T-helper 1 cell treated with Interleukin-12 subunit alpha and Interleukin-12 subunit beta and Interleukin-4 antibody, amounts not matched to agents 30 ng/mL and 1 ng/mL, for 36 hours (primary cell): Measurements from ENCODE around the gene FRMPD1. TPM values are rescaled to one million over a fixed set of nuclear protein-coding genes. Genes with fewer than 3 reads are reported as not detected.

Source experiments
- intact Hi-C: fragments of 100-400 bp; cut with micrococcal nuclease; formaldehyde crosslinking; loops from one replicate; pipeline ENCODE4 v1.15.1; 2024
- total RNA-seq: library from RNA; stranded (reverse); gene quantifications from 2 replicates; pipeline ENCODE4 v1.2.3, GENCODE V29; 2022

FRMPD1 gene
- total RNA-seq, 1 donor from 2014 or later, result not detected

DNA sequence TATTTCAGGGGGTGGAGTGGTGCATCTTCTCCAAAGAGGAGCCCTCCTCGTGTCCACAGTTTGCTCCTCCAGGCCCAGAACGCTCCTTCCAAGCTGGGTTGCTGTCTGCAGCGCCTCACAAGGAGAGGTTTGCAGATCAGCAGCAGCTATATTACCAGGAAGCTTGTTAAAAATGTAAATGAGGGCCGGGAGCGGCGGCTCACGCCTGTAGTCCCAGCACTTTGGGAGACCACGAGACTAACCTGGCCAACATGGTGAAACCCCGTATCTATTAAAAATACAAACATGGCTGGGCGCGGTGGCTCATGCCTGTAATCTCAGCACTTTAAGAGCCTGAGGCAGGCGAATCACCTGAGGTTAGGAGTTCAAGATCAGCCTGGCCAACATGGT is 25.0 kb upstream of the FRMPD1 start:
- intact Hi-C loops, result no loop called here

DNA sequence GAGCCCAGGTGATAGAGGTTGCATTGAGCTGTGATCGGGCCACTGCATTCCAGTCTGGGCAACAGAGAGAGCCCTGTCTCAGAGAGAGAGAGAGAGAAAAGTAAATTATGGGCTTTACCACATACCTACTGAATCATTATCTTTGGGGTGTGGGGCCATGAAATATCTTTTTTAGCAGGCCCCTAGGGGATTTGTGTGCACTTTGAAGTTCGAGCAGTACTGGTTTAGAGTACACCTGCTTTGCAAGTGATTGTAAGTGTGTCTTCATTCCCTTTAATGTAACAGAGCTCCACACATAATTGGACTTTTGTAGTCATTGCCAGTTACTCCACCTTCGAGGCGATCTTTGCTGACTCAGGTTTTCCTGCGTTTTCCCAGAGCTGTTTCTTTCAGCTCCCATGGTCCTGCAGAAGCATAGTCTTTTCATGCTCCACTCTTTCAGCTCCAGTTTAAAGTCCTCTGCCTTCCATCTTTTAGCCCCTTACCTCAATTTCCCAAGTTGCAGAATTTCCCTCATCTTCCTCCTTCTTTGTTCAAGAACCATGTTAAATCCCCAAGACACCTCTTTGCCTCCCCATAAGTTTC is 24.0 kb upstream of the FRMPD1 start:
- intact Hi-C loops, result no loop called here

DNA sequence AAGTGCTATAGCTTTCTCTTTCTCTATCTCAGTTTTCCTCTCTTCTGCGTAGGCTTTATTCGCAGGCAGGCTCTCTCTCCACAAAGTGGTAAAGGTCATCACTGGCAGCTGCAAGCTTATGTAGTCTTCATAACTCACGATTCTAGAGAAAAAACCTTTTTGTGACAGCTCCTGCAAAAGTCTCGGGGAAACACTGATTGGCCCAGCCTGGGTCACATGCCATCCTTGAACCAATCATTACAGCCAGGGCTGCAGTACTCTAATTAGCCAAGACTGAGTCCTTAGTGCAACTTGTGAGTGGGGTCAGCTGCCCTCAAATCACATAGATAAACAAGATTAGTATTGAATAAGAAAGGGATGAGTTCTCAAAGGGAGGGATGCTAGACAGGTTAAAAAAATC is 18.3 kb upstream of the FRMPD1 start:
- intact Hi-C loops, result no loop called here

DNA sequence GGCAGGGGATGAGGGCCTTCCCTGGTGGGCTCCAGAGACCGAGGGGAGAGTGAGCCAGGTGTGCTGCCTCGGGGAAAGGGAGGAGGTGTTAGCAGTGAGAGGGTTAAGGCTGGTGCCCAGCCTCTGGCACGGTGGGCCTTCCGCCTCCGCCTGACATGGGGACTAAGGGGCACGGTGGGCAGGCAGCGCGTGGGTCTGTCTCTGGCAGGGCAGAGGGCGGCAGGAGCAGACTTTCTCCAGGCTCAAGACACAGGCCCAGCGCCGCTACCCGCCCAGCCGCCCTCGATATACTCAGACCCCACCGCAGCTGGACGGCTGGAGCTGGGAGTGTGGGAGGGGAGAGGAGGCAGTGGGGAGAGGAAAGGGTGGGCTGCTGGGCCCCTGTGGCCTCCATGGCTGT is 14.9 kb upstream of the FRMPD1 start:
- intact Hi-C loops, result no loop called here

DNA sequence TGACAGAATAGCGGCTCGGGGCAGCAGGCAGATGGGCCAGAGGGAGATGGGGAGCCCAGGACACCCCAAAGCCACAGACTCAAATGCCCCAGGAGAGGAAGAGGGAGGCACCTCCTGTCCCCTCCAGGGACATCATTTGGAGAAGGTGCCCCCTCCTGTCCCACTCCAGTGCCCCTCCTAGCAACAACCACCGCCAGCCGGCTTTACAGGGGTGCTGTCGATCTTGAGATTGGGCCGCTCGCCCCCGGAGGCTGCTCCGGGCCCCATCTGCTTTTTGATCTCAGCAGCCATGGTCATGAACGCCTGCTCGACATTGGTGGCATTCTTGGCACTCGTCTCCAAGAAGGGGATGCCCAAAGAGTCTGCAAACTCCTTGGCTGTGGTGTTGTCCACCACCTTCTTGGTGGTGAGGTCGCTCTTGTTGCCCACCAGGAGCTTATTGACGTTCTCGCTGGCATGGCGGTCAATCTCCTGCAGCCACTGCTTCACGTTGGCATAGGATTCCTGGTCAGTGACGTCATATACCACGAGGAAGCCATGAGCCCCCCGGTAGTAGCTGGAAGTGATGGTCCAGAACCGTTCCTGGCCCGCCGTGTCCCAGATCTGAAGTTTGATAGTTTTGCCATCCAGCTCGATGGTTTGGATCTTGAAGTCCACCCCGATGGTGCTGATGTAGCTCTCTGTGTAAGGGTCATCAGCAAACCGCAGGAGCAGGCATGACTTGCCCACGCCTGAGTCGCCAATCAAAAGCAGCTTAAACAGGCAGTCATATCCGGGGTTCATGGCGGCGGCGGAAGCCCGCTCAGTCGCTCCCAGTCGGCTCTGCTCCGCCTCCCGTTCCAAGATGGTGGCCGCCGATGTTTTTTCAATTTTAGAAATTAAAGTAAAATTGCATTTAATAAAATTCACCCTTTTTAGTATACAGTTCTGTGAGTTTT is 14.0 kb upstream of the FRMPD1 start:
- intact Hi-C loops, result no loop called here

DNA sequence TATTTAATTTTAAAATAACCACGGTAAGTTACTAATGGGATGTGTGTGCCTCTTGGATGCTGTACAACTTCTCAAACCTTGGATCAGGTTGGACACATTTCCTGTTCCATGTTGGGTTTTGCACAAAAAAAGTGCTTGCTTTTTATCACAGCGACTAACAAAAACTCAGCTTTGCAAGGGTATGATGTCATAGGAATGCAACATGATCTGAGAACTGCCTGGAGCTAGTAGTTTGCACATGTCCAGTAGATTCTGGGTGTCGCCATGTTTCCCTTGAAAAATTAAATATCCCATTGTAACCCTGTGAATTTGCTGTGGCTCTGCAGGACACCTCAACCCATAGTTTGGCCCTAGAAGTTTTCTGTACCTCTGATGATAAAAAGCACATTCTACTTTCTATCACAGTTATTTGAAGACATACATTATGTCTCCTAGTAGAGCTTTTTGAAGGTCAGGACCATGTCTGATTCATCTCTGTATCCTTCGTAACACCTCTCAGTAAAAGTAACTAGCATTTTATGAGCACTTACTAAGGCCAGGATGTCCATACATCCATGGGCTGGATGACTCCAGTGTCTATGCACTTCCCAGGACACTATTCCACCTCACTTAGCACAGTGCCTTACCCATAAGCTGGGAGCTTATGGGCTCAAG is 11.5 kb upstream of the FRMPD1 start:
- intact Hi-C loops, result no loop called here

DNA sequence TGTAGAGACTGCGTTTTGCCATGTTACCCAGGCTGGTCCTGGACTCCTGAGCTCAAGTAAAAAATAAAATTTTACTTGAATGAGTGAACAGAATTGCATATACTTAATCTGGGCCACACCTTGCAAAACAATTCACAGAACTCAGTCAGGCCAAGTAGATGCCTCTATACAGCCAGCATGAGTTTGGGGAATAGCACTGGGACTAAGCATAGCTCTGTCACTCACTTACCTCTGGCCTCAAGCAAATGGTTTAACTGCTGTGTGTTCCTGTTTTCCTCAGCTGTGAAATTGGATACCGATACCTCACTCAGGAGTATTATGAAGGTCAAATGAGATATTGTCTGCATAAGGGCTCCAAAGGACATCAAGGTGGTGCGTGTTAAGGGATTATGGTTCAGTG is 10.9 kb upstream of the FRMPD1 start:
- intact Hi-C loops, result no loop called here

DNA sequence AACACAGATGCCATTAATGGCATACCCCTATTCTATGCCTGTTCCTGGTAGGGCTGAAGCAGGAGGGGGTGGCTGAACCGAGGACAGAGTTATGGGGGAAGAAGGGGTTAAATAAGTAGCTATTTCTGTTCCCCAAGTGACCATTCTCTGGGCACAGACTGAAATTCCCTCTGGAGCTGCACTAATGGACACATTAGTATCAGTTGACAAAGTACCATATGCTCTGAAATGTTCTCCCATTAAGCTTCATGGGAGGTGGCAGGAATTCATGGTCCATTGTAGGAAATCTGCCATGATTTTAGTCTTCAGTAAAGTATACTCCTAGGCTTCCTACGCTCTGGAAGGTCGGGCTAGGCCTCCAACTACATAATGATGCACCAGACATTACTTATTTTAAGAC is 10.5 kb upstream of the FRMPD1 start:
- intact Hi-C loops, result no loop called here

DNA sequence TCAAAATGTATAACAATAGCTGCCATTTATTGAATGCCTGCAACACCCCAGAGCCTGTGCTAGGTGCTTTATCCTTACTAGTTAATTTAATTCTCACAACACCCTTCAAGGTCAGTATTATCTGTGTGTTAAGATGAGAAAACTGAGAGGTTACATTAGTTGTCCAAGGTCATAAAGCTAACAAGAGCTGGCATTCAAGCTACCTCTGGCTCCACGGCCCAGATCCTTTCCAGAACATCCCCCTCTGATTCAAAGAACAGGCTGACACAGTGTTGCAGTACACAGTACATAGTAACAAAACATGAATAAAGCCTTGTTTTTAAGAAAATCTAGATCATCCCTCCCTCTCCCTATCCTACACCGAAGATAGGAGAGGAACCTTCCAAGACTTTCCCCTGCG is 9.4 kb upstream of the FRMPD1 start:
- intact Hi-C loops, result no loop called here

DNA sequence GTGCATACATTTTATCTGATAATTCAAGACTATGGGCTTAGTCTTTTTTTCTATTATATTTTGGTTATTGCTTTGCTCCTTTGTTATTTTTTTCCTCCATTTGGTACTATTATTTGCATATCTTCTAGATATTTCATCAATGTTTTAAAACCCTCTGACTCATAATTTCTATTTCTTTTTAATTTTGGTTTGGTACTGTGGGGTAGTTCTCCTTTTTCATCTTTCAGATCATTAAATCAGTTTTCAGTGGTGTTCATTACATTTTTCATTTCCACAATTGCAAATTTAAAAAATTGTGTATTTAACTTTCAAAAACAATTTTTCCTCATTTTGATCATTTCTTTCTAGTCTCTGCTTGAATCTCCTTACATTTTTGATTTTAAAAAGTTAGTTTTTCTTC is 7.5 kb upstream of the FRMPD1 start:
- intact Hi-C loops, result no loop called here

DNA sequence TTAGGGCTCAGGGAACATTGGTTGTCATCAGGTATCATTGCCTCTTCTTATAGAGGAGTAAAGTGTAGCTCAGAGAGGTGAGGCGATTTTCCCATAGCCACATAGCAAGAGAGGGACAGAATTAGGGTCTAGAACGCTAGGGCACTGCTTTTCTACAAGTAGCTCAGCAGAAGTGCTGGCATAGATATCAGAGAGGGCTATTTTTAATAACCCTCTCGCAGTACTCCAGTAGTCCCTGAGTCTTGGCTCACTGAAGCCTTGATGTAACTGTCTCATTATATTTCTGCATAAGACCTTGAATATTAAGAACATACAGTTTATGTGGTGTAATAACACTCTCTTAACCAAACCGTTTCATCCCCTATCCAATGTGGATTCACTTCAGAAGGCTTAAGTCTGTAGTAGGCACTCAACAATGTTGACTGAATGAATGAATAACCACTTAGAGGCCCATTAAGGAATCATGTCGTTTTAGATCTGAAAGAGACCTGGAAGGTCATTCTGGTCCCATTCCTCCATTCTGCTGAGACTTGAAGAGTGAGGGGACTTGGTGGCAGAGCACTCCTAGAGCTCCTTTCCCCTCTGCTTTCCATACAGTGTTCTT is 4.7 kb upstream of the FRMPD1 start:
- intact Hi-C loops, result no loop called here

DNA sequence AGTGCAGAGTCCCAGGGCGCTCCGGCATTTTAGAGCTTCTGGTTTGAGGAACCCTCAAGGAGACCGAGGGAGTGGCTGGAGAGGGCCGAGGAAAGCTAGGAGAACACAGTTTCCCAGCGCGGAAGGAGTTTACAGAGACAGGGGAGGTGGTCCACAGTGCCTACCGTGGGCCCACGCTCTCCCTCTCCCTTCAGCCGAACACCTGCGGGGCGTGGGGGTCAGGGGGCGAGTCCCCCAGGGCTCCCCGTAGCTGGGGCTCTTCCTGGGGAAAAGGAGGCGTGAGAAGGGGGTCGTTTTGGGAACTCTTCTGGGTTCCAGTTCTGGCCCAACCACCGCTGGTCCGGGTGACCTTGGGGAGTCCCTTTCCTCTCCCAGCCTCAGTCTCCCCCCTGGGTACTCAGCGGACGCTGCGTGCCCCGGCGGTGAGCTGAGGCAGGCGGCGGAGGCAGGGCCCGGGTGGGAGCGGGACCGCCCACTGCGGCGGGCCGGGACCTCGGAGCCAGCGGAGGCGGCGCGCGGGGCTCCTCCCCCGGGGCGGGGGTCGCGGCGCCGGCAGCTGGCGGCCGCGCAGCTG is 368 bp upstream of the FRMPD1 start:
- intact Hi-C loops, result loop anchor here (2.0 kb wide), 2 partner anchors 58 to 68 kb away; partner anchors contain the start of gene TOMM5

DNA sequence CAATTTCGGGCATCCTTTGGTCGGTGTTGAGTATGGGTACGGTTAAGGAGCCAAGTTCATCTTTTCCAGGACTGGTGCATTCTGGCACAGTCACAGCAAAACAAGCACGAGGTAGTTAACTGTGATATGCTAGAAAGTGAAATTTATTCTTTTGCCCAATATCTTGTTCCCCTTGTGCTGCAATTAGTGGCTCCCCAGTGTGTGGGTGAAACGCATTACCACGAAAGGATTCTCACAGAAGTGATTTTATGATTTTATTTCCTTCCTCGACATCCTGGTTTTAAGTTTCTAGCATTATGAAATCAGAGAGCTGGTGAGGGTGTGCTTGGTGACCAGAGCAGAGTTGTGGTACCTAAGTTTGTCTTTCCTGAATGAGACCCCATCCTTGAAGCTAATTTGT is 1.5 kb downstream of the FRMPD1 start:
- intact Hi-C loops, result no loop called here

DNA sequence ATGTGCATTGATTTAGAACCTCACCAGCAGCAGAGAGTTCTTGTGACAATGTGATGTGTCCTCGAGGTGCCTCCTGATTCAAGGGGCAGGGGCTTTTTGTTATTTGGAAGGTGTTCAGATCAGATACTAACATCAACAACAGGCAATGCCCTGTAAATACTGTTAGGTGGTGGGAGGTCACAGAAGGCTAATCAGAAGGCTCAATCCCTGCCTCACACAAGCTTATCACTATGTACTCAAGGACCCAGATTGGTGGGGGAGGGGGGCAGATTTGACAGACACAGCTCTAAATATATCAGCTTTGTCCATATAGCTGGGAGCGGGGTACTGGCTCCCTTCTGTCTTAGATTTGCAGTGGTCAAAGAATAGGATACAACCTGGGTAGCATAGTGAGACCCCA is 2.6 kb downstream of the FRMPD1 start:
- intact Hi-C loops, result no loop called here

DNA sequence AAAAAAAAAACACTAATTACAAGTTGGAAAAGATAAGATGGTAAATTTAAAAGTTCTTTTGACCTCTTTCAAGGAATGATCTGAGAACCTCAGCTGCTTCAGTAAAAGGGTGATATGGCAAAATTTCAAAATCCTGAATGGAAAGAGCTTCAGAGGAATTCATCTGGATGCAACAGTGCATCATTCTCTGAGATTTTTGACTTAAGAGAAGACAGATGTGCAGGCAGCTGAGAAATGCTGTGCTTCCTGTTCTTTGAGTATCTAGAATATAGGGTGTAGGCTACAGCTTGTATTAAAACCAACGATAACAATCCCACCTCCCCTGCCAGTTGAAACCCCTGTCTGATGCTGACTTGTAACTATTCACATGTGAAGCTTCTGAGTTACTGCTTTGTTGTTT is 6.2 kb downstream of the FRMPD1 start:
- intact Hi-C loops, result no loop called here

DNA sequence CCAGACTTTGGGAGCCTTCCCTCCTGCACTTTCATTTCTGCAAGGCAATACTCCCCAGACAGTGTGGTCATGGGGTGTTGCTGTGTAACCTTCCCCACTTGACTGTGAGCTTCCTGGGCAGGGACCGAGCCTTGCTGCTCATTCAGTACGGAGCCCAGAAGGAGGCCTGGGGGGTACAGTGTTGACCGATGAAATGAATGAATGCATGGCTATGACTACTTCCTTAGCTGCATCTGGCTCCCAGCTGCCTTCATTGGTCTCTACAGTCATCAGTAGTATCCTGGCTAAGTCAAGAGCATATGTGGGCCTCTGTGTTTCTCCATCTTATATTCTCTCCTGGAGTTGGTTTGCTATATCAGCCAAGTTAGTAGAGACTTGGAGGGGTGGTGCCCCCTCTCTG is 9.9 kb downstream of the FRMPD1 start:
- intact Hi-C loops, result no loop called here

DNA sequence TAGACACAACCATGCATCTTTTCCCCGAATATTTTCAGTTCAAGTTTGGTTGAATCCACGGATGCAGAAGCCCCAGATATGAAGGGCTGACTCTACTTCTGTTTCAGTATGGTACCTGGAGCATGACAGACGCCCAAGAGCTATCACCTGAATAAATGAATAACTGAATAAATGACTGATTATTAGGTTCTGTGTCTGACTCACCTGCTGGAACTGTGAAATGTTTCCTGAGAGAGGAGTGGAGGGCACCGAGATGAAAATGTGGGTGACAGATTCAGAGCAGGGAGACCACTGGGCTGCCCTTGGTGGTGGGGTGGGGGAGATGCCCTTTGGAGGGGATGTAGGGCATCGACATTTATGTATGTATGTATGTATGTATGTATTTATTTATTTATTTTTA is 13.2 kb downstream of the FRMPD1 start:
- intact Hi-C loops, result no loop called here

DNA sequence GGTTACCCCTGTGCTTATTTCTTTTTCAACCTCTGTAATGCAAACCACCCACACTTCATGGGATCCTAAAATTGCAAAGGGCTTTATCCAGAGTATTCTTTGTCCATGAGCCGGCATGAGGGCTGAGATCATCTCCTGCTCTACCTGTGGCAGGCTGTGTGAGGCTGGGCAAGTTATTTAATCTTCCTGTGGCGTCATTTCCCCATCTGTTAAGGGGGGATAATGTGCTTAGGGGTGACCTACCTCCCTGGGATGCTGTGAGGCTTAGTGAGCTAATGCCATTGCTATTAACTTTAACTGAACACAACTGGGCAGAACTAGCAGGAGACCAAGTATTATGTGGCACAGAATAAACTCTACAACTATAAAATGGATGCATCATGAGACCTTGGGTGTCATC is 17.0 kb downstream of the FRMPD1 start:
- intact Hi-C loops, result no loop called here

DNA sequence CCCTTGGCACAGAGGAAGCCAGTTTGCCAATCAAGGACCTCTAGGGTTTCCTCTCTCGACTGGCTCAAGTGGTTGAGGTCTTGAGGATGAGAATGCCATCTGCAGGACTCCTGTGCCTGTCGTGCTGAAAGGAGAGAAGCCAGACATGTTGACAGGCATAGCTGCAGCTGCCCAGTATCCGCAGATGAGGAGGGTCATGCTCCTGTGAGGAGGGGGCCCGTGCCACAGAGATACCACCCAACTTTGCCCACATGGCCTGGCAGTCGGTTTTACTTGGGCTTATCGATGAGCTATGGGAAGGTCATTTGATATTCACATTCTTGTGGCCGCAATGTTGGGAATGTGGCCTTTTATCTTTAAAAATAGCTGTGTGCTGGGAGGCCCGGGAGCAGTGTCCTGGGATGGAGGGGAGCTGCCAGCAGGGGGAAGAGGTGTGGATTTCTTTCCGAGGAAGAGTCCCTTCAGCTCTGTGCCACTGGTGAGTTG is 17.4 kb downstream of the FRMPD1 start:
- intact Hi-C loops, result no loop called here

DNA sequence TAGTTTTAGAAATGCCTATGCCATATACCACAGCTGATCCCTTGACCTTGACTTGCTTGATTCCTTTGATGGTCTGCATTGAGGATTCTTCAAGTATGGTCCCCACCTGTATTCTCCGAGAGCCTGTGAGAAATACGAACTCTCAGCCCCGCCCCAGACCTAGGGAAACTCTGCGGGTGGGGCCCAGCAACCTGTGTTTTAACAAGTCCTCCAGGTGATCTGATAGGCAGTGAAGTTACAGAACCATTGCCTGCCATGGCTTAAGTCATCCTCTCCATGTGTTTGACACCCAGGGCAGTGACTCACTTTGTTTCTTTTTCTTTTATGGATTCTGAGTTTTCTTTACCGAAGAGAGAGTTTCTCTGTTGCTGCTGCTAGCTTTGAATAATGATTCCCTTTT is 18.5 kb downstream of the FRMPD1 start:
- intact Hi-C loops, result no loop called here

DNA sequence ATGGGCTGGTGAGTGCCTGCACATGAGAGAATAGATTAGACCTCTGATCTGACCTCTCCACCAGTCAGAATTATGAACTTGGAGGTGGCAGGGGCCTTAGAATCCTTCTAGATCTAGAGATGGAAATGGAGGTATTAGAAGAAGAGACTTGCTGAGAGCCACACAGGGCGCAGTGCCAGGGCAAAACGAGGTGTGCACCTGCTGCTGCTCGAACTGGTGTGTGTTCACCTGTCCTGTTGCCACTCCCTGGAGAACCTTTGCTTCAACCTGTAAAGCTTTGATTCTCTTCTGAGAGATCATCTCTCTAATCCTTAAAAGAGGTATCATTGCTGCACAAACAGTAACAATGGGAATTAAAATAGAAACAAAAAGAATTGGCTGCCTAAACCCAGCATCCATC is 24.9 kb downstream of the FRMPD1 start:
- intact Hi-C loops, result no loop called here

DNA sequence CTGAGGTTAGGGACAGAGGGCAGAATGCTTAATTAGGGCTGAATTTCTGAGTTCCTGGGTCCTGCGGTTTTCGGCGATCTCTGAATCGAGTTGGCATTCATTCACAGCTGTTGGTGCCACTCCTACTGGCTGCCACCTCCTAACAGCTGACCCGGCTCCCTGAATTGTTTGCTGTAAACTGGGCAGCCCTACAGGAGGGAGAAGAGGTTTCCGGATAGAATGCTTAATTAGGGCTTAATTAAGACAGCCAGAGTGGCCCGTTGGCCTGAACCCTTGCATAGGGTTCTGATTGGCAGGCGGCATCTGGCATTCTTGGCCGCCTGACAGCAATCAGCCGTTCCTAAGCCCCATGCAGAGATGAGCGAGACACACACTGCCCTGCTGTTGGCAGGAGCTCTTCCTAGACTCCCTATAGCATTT is 25.7 kb downstream of the FRMPD1 start:
- intact Hi-C loops, result no loop called here
